Stimulated activated CD4-positive, alpha-beta T cell treated with anti-CD3 and anti-CD28 coated beads, Interleukin-1b, Interleukin-23, amount 100 ng/mL, for 48 hours (primary cell): ENCODE measurements around the gene INPP4B.

Experiments
- DNase-seq: peaks from one replicate; pipeline ENCODE4 v3.0.0-alpha.2; 2020

The INPP4B gene

GRCh38 chr4:142361981-142362380, 484.1 kb downstream of the INPP4B start:
- DNase-seq, result no peak

- DNase-seq, result no peak
Observed at GRCh38 chr4:142360657-142361056, 485.4 kb downstream of the INPP4B start.

GRCh38 chr4:142358656-142359055, 487.4 kb downstream of the INPP4B start:
- no peak for DNase-seq

GRCh38 chr4:142356801-142357200, 489.3 kb downstream of the INPP4B start:
- no peak for DNase-seq

- DNase-seq, result no peak
Observed at GRCh38 chr4:142356118-142356759, 489.9 kb downstream of the INPP4B start.

GRCh38 chr4:142355421-142355930, 490.6 kb downstream of the INPP4B start:
- no peak for DNase-seq

GRCh38 chr4:142354794-142355420, 491.2 kb downstream of the INPP4B start:
- DNase-seq, result peak; percentile 21

GRCh38 chr4:142354041-142354440, 492.1 kb downstream of the INPP4B start:
- no peak for DNase-seq

- DNase-seq, result no peak
Observed at GRCh38 chr4:142353149-142353738, 492.9 kb downstream of the INPP4B start.

GRCh38 chr4:142352712-142353111, 493.4 kb downstream of the INPP4B start:
- DNase-seq, result no peak

- no peak for DNase-seq
Observed at GRCh38 chr4:142351958-142352357, 494.1 kb downstream of the INPP4B start.

GRCh38 chr4:142350871-142351270, 495.2 kb downstream of the INPP4B start:
- no peak for DNase-seq

- DNase-seq, result no peak
Observed at GRCh38 chr4:142348613-142349021, 497.5 kb downstream of the INPP4B start.

- no peak for DNase-seq
Observed at GRCh38 chr4:142347241-142347640, 498.9 kb downstream of the INPP4B start.

- DNase-seq, result no peak
Observed at GRCh38 chr4:142345924-142346323, 500.2 kb downstream of the INPP4B start.

GRCh38 chr4:142341268-142341667, 504.8 kb downstream of the INPP4B start:
- no peak for DNase-seq

- DNase-seq, result no peak
Observed at GRCh38 chr4:142339053-142339452, 507.0 kb downstream of the INPP4B start.

GRCh38 chr4:142336251-142336934, 509.7 kb downstream of the INPP4B start:
- DNase-seq, result no peak

- no peak for DNase-seq
Observed at GRCh38 chr4:142334931-142335330, 511.2 kb downstream of the INPP4B start.

GRCh38 chr4:142331646-142332045, 514.5 kb downstream of the INPP4B start:
- DNase-seq, result no peak

GRCh38 chr4:142331132-142331531, 515.0 kb downstream of the INPP4B start:
- DNase-seq, result no peak

GRCh38 chr4:142330311-142330710, 515.8 kb downstream of the INPP4B start:
- DNase-seq, result no peak

- DNase-seq, result no peak
Observed at GRCh38 chr4:142329313-142329712, 516.8 kb downstream of the INPP4B start.

- no peak for DNase-seq
Observed at GRCh38 chr4:142326181-142326580, 519.9 kb downstream of the INPP4B start.
